MCF 10A (cell line): ENCODE data around the gene UBAP1. TPM values are rescaled to one million over a fixed set of nuclear protein-coding genes. Genes with fewer than 3 reads are reported as not detected.

Source experiments
- BruUV-seq: library from RNA; stranded (reverse); fragments of 400-500 nt; replicated peaks from 2 replicates; lab custom pipeline; 2021; lab: Mats Ljungman, UMichigan
- CTCF ChIA-PET: fragments of 300-600 bp; sonication (Branson Sonifier 250); formaldehyde crosslinking; extraction: SDS; loops from one replicate; lab custom pipeline; 2021; ENCODE audit warnings: antibody characterized with exemption, inconsistent platforms; lab: Yijun Ruan, JAX
- POLR2A ChIA-PET: fragments of 300-600, 350-650 bp; sonication (Branson Sonifier 250); formaldehyde crosslinking; extraction: SDS; loops from one replicate; lab custom pipeline; 2020; ENCODE audit warnings: antibody characterized with exemption, inconsistent platforms; lab: Yijun Ruan, JAX
- DNase-seq: peaks from one replicate; pipeline ENCODE4 v3.0.0-alpha.2; 2018; ENCODE audit not compliant: unreplicated experiment
- H3K27ac Mint-ChIP-seq: one replicate; pipeline ENCODE4 v1.8.0; 2022; ENCODE audit warnings: mild to moderate bottlenecking, low read depth, mixed read lengths; ENCODE audit not compliant: unreplicated experiment
- H3K27me3 Mint-ChIP-seq: one replicate; pipeline ENCODE4 v1.8.0; 2022; ENCODE audit warnings: mixed read lengths; ENCODE audit not compliant: insufficient read depth, unreplicated experiment
- H3K36me3 Mint-ChIP-seq: one replicate; pipeline ENCODE4 v1.8.0; 2022; ENCODE audit warnings: mild to moderate bottlenecking, moderate library complexity, mixed read lengths; ENCODE audit not compliant: insufficient read depth, unreplicated experiment
- H3K4me1 Mint-ChIP-seq: one replicate; pipeline ENCODE4 v1.8.0; 2022; ENCODE audit warnings: mixed read lengths; ENCODE audit not compliant: insufficient read depth, unreplicated experiment
- H3K4me3 Mint-ChIP-seq: one replicate; pipeline ENCODE4 v1.8.0; 2022; ENCODE audit warnings: mild to moderate bottlenecking, moderate library complexity, mixed read lengths; ENCODE audit not compliant: unreplicated experiment
- H3K9me3 Mint-ChIP-seq: one replicate; pipeline ENCODE4 v1.8.0; 2022; ENCODE audit warnings: mixed read lengths; ENCODE audit not compliant: unreplicated experiment
- intact Hi-C: fragments of 100-400 bp; cut with micrococcal nuclease; formaldehyde crosslinking; loops from 2 replicates; pipeline ENCODE4 v1.14.1; 2022
- total RNA-seq: library from RNA; stranded (reverse); gene quantifications from 2 replicates; pipeline ENCODE4 v1.2.3, GENCODE V29; 2022
- TF ChIP-seq, protein P1 (sequence below): fragments of 200-600 bp; IDR thresholded peaks from one replicate; pipeline ENCODE4 v1.8.0; 2022; ENCODE audit warnings: antibody characterized with exemption, mild to moderate bottlenecking; ENCODE audit not compliant: unreplicated experiment

Gene UBAP1
- total RNA-seq, 1 experiment from 2014 or later: 64.4 TPM

DNA sequence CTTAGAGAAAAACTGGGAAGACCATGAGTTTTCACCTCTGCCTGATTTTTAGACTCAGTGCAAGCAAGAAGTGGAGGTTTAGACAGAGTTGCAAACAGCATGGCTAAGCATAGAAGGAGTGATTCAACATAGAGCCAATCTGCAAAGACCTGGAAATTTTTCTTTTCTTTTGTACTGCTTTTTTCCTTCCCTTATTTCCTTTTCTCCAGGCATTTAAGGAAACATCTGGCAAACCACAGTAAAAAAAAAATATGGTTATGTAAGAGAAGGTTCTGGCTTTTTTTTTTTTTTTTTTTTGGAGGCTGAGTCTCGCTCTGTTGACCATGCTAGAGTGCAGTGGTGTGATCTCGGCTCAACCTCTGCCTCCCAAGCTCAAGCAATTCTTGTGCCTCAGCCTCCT is 35.7 kb upstream of the UBAP1 start:
- POLR2A ChIA-PET: interaction anchor here (0.6 to 2.3 kb wide), 2 partner anchors 20 to 423 kb away, joined by 3 to 10 read pairs; no protein-coding TSS in a partner anchor
- CTCF ChIA-PET: interaction anchor here (0.6 to 1.2 kb wide), 3 partner anchors 9 to 184 kb away, joined by 3 to 4 read pairs (median 3); no protein-coding TSS in a partner anchor
- Mint-ChIP-seq H3K4me3 (no peak overlapping the region), H3K27ac (no peak overlapping the region), H3K4me1 (peaks cover 15% of the 10 kb centered on the region), H3K36me3 (no peaks in the 10 kb centered on the region), H3K9me3 (no peaks in the 10 kb centered on the region), H3K27me3 (no peaks in the 10 kb centered on the region)
- TF ChIP-seq, protein P1, sequence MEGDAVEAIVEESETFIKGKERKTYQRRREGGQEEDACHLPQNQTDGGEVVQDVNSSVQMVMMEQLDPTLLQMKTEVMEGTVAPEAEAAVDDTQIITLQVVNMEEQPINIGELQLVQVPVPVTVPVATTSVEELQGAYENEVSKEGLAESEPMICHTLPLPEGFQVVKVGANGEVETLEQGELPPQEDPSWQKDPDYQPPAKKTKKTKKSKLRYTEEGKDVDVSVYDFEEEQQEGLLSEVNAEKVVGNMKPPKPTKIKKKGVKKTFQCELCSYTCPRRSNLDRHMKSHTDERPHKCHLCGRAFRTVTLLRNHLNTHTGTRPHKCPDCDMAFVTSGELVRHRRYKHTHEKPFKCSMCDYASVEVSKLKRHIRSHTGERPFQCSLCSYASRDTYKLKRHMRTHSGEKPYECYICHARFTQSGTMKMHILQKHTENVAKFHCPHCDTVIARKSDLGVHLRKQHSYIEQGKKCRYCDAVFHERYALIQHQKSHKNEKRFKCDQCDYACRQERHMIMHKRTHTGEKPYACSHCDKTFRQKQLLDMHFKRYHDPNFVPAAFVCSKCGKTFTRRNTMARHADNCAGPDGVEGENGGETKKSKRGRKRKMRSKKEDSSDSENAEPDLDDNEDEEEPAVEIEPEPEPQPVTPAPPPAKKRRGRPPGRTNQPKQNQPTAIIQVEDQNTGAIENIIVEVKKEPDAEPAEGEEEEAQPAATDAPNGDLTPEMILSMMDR: no peak
- BruUV-seq: no TSS peak
- intact Hi-C loops: no loop called here
- DNase-seq: no peak

DNA sequence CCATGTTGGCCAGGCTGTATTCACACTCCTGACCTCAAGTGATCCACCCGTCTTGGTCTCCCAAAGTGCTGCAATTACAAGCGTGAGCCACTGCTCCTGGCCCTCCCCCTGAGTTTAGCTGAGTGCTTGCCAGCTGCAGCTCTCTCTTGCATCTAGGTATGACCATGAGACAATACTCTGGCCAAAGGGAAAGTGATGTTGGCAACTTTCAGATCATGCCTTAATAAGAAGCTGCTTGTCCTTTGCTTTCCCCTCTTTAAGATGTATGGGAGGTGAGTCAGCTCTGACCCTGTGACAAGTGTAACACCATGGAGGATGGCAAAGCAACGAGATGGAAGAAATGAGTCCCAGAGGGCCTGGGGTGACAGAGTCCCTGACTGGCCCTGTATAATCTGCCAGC is 33.7 kb upstream of the UBAP1 start:
- intact Hi-C loops: no loop called here
- H3K4me1 Mint-ChIP-seq: peaks cover 8% of the 10 kb centered on the region
- H3K9me3 Mint-ChIP-seq: no peaks in the 10 kb centered on the region
- TF ChIP-seq, protein P1: no peak
- H3K27ac Mint-ChIP-seq: no peak overlapping the region
- H3K4me3 Mint-ChIP-seq: no peak overlapping the region
- H3K27me3 Mint-ChIP-seq: no peaks in the 10 kb centered on the region
- ChIA-PET POLR2A (interaction anchor here (0.6 to 2.5 kb wide), 4 partner anchors 9 to 34 kb away, joined by 3 to 9 read pairs (median 4); partner anchors contain the start of gene UBAP1), CTCF (interaction anchor here (0.9 to 1.1 kb wide), 2 partner anchors 10 to 18 kb away, joined by 4 read pairs; no protein-coding TSS in a partner anchor)
- BruUV-seq: no TSS peak
- H3K36me3 Mint-ChIP-seq: no peaks in the 10 kb centered on the region
- DNase-seq: no peak

DNA sequence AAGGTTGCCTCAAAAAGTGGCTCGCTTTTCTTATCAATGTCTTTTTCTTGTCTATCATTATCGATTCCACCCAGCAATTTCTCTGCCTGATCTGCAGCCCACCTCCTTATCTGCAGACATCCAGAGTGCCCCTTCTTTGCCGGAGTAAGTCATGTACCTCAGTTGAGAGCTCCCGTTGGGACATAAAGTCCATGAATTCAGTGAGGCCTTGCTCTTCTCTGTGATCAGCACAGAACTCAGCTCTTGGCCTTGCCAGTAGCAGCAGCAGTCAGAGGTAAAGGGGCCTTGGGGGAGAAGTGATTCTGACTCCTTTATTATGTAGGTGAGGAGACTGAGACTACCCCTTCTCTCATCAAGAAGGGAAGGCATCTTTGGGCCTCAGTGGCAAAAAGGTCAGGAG is 27.4 kb upstream of the UBAP1 start:
- H3K9me3 Mint-ChIP-seq: no peaks in the 10 kb centered on the region
- no TSS peak for BruUV-seq
- ChIA-PET CTCF (interaction anchor here (0.7 to 1.0 kb wide), 3 partner anchors 9 to 340 kb away, joined by 3 to 6 read pairs (median 4); no protein-coding TSS in a partner anchor), POLR2A (interaction anchor here (1.1 to 1.8 kb wide), 2 partner anchors 12 to 27 kb away, joined by 4 to 5 read pairs; partner anchors contain the start of gene UBAP1)
- H3K4me3 Mint-ChIP-seq: no peak overlapping the region
- intact Hi-C loops: no loop called here
- H3K27me3 Mint-ChIP-seq: no peaks in the 10 kb centered on the region
- TF ChIP-seq, protein P1: no peak
- DNase-seq: no peak
- no peaks in the 10 kb centered on the region for H3K4me1 Mint-ChIP-seq
- H3K36me3 Mint-ChIP-seq: no peaks in the 10 kb centered on the region
- H3K27ac Mint-ChIP-seq: no peak overlapping the region

DNA sequence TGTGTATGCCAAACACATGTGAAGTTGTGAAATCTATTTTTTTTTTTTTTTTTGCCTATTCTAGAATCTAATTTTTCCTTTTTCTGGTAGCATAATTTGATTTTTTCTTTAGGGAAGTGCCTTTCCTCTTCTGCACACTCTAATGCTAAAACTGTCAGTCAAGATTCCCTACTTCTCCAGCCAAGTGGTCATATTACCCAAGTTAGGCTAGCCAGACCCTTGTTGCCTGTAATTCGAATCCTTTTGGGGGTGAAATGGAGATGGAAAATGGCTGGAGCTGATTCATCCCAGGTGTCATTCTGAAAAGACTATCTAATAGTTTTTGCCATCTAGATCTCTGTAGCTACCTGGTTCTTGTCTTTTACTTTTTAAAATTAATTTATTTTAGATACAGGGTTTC is 24.8 kb upstream of the UBAP1 start:
- intact Hi-C loops: no loop called here
- no peak for DNase-seq
- Mint-ChIP-seq H3K4me3 (no peak overlapping the region), H3K9me3 (no peaks in the 10 kb centered on the region), H3K27ac (no peak overlapping the region), H3K36me3 (no peaks in the 10 kb centered on the region), H3K27me3 (no peaks in the 10 kb centered on the region), H3K4me1 (peaks cover 10% of the 10 kb centered on the region)
- CTCF ChIA-PET: no interaction called here
- POLR2A ChIA-PET: interaction anchor here (0.7 kb wide), 1 partner anchor 14 kb away, joined by 6 read pairs; no protein-coding TSS in a partner anchor
- no TSS peak for BruUV-seq
- TF ChIP-seq, protein P1: no peak
